HG03025 (cell line): ENCODE measurements around the gene CNTN4.
A peak's percentile ranks its signal among the peaks of the same experiment; 100 is the strongest.

Source experiments
- ATAC-seq: cut with Tn5 transposase; IDR thresholded peaks from one replicate; pipeline ENCODE4 v1.9.1; 2021; ENCODE audit warnings: mild to moderate bottlenecking, moderate library complexity; ENCODE audit not compliant: unreplicated experiment, low FRiP score

The CNTN4 gene

GRCh38 chr3:2568156-2568555 lies 469.5 kb downstream of the CNTN4 start:
- ATAC-seq: no peak

DNA sequence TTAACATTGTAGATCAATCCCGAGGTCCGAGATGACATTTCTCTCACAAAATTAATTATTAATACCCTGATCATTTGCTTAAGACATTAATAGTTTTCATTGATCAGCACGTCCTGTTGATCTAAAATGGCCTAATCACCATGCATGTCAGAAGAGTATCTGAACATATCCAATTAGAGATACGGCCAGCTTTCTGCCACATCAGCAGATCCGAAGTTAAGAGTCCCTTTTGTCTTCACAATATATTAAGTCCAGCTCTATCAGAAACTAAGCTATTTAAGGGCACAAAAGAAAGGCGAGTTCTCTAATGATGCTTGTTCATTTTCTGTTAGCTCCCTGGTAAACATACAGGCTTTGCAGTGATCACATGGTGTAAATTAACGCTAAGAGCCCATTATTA lies 470.3 kb downstream of the CNTN4 start:
- ATAC-seq: no peak

DNA sequence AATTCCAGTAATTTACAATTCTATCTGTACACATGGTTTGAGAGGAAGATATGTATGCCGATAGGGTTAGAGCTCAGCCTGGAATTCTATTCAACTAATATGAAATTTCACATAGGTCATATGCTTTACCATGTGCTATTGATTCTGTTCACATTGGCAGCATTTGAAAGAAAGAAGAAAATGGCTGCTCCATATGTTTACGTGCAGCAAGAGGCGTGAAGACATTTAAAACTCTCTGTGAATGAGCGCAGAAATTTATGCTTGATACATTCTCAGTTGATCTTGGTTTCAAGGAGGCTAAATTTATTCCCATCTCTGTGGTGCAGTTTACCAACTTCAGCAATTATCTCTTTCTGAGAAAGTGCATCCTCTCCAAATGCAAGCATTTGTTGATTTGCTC lies 478.9 kb downstream of the CNTN4 start:
- no peak for ATAC-seq

- ATAC-seq: no peak
These were observed 479.9 kb downstream of the CNTN4 start for GRCh38 chr3:2578560-2578959.

- no peak for ATAC-seq
These were observed 480.5 kb downstream of the CNTN4 start for GRCh38 chr3:2579206-2579605.

- ATAC-seq: no peak
These were observed 484.4 kb downstream of the CNTN4 start for GRCh38 chr3:2583046-2583445.

GRCh38 chr3:2589336-2589969 lies 490.8 kb downstream of the CNTN4 start:
- ATAC-seq: no peak

DNA sequence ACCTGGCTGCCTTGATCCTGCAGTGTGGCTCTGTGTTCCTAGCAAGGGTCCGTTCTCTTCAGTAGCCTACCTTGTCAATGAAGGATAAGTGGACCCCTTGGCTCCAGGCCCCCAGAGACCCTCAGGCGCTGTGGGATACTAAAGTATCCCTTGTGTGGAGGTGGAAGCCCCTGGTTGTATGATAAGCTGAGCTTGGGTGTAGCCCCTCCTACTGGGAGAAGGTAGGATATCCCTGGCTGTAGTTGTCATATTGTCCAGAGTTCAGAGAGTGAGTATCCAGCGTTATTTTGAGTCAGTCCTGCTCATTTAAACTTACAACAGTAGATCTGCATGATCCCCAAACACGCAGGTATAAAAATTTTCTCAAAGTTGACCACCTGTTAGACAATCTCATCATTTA lies 496.8 kb downstream of the CNTN4 start:
- ATAC-seq: no peak

DNA sequence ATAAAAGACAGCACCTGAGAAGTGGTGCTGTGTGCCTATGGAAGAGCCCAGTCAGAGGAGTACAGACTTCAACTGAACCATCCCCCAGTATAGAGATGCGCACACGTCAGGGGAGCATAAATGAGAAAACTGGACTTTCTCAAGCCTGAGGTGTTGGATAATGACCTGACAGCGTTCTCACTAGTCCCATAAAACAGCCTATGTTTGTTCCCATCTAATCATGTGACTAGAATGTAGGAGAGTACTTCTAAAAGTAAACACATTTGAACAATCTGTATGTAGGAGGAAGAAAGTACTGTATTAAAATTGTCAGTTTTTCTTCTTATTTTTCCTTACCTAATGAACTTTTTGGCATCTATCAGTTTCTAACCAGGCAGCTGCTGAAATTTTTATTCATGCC lies 498.9 kb downstream of the CNTN4 start:
- ATAC-seq: no peak

GRCh38 chr3:2599471-2599870 lies 500.8 kb downstream of the CNTN4 start:
- no peak for ATAC-seq

GRCh38 chr3:2603692-2604289 lies 505.1 kb downstream of the CNTN4 start:
- no peak for ATAC-seq

- ATAC-seq: no peak
These were observed 515.9 kb downstream of the CNTN4 start for GRCh38 chr3:2614578-2614977.

- ATAC-seq: no peak
These were observed 516.4 kb downstream of the CNTN4 start for GRCh38 chr3:2615080-2615479.

GRCh38 chr3:2623436-2623835 lies 524.8 kb downstream of the CNTN4 start:
- ATAC-seq: no peak

DNA sequence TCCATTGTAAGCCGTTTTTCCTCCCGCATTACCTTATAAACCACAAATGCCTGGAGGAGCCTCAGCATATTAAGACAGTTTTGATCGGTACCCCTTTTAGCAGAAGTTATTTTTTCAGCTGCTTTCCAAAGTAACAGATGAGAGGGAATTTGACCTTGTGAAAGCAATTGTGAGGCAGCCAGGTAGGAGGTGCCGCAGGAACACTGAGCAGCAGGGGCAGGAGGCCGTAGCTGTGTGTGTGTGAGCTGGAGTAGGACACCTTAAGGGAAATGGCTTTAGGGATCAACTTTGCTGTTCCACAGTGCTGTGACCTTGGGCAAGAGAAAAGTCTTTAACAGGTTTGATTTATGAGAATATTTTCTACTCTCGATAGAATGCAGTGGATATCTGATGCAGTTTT lies 529.5 kb downstream of the CNTN4 start:
- no peak for ATAC-seq

- ATAC-seq: no peak
These were observed 536.8 kb downstream of the CNTN4 start for GRCh38 chr3:2635511-2635910.

DNA sequence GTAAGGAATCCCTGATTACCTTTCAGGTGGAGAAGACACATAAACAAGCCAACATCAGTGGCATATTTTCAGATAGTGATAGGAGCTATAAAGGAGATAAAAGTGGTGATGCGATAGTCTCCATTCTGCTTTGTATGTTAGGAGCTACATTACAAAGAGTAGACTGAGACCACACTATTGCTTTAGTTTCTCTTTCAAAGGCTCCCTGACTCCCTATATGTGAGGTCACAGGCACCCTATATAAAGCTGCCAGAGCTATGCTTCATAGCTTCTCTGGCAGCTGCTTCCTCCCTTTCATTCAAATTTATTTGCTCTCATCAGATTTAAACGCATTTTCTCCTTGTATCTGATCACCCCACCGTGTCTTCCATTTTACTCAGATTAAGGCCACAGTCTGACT lies 544.9 kb downstream of the CNTN4 start:
- ATAC-seq: no peak

DNA sequence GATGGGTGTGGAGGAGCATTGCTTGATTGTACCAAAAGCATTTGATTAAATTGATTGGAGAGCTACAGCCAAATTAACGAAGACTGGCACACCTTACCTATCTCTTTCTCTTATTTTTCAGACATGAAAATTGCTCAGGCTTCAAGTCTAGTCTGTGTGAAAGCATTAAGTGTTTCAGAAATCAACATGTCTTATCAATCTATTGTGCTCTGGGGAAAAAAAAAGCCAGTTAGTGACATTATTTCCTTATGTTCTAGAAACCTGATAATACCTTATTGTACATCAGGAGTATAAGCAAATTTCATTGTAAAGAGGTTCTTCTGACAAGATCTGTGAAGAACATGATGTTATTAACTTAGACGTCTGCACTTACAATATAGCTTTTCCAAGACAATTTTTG lies 546.3 kb downstream of the CNTN4 start:
- no peak for ATAC-seq

GRCh38 chr3:2650746-2651145 lies 552.1 kb downstream of the CNTN4 start:
- ATAC-seq: no peak

DNA sequence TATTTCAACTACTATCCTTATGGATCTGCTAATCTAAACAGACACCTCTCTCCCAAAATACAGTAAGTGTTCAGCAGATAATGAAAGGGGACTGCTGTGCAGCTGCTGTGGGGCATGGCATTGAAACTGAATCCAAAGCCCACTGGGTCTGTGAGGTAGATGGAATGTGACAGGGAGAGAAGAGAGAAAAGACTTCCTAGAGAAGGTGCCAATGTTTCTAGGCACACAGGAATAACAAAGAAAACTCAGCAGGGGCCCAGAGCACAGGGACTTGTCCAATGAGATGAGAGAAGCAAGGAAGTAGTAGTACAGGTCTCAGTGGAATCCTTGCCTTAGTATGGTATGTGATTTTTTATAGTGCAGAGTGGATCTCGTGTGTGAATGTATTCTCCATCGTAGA lies 553.7 kb downstream of the CNTN4 start:
- no peak for ATAC-seq

DNA sequence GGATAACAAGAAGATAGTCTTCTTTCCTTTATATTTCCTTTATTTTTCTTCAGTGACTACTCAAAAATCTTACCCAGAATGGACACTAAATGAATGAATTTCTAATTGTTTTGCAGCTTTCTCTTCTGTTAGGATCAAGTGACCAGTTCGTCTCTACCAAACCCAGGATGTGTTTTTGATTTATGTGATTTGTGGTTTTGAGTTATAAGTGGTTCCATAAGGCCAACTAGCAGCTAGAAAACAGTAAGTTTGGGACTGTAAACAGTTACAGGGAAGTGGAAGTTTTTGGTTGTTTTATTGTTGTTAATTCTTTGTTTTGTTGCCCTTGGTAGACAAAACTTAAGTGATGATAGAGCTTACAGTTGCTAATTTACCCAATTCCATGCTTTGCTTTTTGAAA lies 555.0 kb downstream of the CNTN4 start:
- no peak for ATAC-seq

- ATAC-seq: peak; percentile 67
These were observed 556.6 kb downstream of the CNTN4 start for GRCh38 chr3:2655229-2655701.
